ENCODE measurements around the gene CYP4Z1. TPM values are rescaled to one million over a fixed set of nuclear protein-coding genes. Genes with fewer than 3 reads are reported as not detected.
"Not testable (repeated sequence)": the region's sequence is repeated elsewhere in the genome, so short reads cannot be mapped to it uniquely, and the experiment has no call there.

CYP4Z1 gene
- total and polyA plus RNA-seq, 2 donors (not counting 1 experiment from before 2014, with no cell fraction given), result not detected

DNA sequence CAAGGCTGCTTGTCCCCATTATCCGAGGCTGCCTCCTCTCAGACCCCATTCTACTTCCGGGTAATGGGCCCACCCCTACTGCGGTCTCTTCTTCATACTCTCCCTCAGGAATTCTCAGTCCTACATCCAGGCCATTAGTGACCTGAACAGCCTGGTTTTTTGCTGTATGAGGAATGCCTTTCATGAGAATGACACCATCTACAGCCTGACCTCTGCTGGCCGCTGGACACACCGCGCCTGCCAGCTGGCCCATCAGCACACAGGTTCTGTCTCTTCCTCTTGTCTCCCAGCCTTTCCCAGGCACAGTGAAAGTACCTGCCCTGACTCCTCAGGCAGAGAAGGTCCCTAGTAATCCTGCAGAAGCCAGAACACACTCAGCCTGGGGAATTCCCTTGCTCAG lies 76.6 kb downstream of the CYP4Z1 start:
- CTCF ChIA-PET; H3K27ac Mint-ChIP-seq; H3K9me3 ChIP-seq (ENCODE audit: control extremely low read depth in 1 of 3, control insufficient read depth in 2 of 3, insufficient read depth in 1 of 3, low read length in 2 of 3); H3K4me1 ChIP-seq (ENCODE audit: control insufficient read depth in 2 of 2, insufficient read depth in 2 of 2, low read length in 2 of 2); ATAC-seq (ENCODE audit: low read depth); H4K20me1 ChIP-seq (ENCODE audit: control insufficient read depth, insufficient read depth, low read length, poor library complexity, severe bottlenecking); H3K4me1 Mint-ChIP-seq; H3K4me3 ChIP-seq (ENCODE audit: control extremely low read depth in 1 of 5, extremely low read depth in 1 of 5, insufficient read depth in 1 of 5, low read depth in 2 of 5, low read length in 4 of 5); H2AFZ ChIP-seq (ENCODE audit: insufficient read depth, low read depth, low read length, poor library complexity, severe bottlenecking); POLR2A ChIA-PET; H3K36me3 ChIP-seq (replicated peaks in 1 of 2; ENCODE audit: control extremely low read depth in 1 of 2, control insufficient read depth in 1 of 2, extremely low read depth in 1 of 2, insufficient read depth in 2 of 2, low read length in 1 of 2); H3K9ac ChIP-seq (ENCODE audit: low read length); H3K79me2 ChIP-seq (ENCODE audit: control insufficient read depth, insufficient read depth, low read length); intact Hi-C loops (cut with micrococcal nuclease); H3K27me3 ChIP-seq (replicated peaks in 1 of 4; ENCODE audit: control extremely low read depth in 1 of 4, control insufficient read depth in 3 of 4, insufficient read depth in 4 of 4, low read length in 3 of 4); H3K9me3 Mint-ChIP-seq (ENCODE audit: insufficient read depth); H3K4me3 Mint-ChIP-seq; H3K27ac ChIP-seq (ENCODE audit: low read length in 2 of 2); H3K4me2 ChIP-seq (replicated peaks; ENCODE audit: low read depth, low read length, poor library complexity, severe bottlenecking); DNase-seq: not testable (repeated sequence)
- peaks cover 14% of the 10 kb centered on the region for H3K27me3 Mint-ChIP-seq
- 92% methylated on average over 5 of the region's 6 CpGs for WGBS (ENCODE audit: insufficient coverage)

DNA sequence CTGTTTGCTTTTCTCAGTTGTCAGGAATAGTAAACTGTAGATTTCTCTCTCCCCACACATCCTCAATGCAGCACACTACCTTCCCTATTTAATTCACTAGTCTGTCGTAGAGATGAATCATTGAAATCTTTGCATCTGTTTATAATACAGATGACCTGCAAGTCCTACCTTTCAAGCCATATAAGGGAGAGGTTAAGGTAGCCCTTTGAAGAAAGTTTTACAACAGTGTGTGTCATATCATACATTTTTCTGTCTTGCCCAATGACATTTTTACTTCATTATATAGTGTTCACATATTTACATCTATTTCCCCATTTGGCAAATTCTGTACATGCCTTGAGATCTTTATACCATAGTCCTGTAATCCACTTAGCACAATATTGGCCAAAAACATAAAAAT lies 79.5 kb downstream of the CYP4Z1 start:
- H3K9ac ChIP-seq (ENCODE audit: low read length); H3K4me3 Mint-ChIP-seq; intact Hi-C loops (cut with micrococcal nuclease); H3K9me3 Mint-ChIP-seq (ENCODE audit: insufficient read depth); POLR2A ChIA-PET; DNase-seq; H3K27me3 ChIP-seq (replicated peaks in 1 of 4; ENCODE audit: control extremely low read depth in 1 of 4, control insufficient read depth in 3 of 4, insufficient read depth in 4 of 4, low read length in 3 of 4); CTCF ChIA-PET; H3K4me3 ChIP-seq (ENCODE audit: control extremely low read depth in 1 of 5, extremely low read depth in 1 of 5, insufficient read depth in 1 of 5, low read depth in 2 of 5, low read length in 4 of 5); H3K27ac Mint-ChIP-seq; H3K36me3 ChIP-seq (replicated peaks in 1 of 2; ENCODE audit: control extremely low read depth in 1 of 2, control insufficient read depth in 1 of 2, extremely low read depth in 1 of 2, insufficient read depth in 2 of 2, low read length in 1 of 2); H3K9me3 ChIP-seq (ENCODE audit: control extremely low read depth in 1 of 3, control insufficient read depth in 2 of 3, insufficient read depth in 1 of 3, low read length in 2 of 3); H4K20me1 ChIP-seq (ENCODE audit: control insufficient read depth, insufficient read depth, low read length, poor library complexity, severe bottlenecking); H2AFZ ChIP-seq (ENCODE audit: insufficient read depth, low read depth, low read length, poor library complexity, severe bottlenecking); H3K4me1 ChIP-seq (ENCODE audit: control insufficient read depth in 2 of 2, insufficient read depth in 2 of 2, low read length in 2 of 2); H3K27ac ChIP-seq (ENCODE audit: low read length in 2 of 2); H3K4me2 ChIP-seq (replicated peaks; ENCODE audit: low read depth, low read length, poor library complexity, severe bottlenecking); H3K79me2 ChIP-seq (ENCODE audit: control insufficient read depth, insufficient read depth, low read length); H3K4me1 Mint-ChIP-seq; ATAC-seq (ENCODE audit: low read depth): not testable (repeated sequence)
- peaks cover 30% of the 10 kb centered on the region for H3K27me3 Mint-ChIP-seq
- no CpG with 5 or more reads among the region's 1 CpG for WGBS (ENCODE audit: insufficient coverage)

All from B cell (primary cell).